ENCODE data around the gene HOXC4.

HOXC4 gene

DNA sequence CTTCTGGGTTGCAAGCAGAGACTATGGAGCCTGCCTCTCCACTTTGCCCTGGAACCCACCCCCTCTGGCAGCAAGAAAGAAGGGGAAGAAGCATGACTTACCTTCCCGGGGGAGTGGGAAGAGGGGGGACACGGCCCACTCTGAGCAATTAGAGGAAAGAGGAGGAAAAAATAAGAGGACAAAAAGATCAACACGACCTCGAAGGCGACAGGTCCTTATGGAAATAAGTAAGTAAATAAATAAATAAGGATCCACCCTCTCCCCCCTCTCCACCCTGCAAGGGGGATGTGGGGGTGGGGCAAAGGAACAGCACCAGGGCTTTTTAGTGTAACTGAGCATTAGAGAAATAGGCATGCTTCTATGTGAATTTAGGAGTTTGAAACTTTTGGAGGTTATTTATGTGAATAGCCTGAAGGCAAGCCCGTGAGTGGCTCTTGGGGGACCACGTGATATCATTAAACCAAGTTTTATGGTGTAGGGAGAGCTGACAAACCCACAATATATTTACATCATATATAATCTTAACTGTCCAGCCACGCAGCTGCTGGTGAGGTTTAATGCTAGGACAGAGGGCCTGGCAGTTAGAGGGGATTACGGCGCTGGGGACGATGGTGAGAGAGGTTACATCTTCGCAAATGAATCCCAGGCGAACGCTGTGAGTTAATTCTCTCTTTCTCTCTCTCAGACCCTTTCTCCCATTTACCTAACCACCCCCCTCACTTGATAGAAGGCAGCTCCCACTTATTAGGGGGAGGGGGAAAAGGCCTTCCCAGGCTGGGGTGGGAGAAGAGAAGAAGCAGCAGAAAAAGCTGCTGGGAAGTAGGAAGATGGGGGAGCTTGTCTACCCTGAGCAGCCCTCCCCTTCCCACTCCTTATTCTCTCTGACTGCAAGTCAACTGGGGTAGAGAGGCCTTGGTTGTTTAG lies 16.0 kb upstream of the HOXC4 start:
- DNase-seq (ENCODE audit: insufficient read length, low spot score) (no peak), FAIRE-seq (no peak)
- TF ChIP-seq, protein P1, sequence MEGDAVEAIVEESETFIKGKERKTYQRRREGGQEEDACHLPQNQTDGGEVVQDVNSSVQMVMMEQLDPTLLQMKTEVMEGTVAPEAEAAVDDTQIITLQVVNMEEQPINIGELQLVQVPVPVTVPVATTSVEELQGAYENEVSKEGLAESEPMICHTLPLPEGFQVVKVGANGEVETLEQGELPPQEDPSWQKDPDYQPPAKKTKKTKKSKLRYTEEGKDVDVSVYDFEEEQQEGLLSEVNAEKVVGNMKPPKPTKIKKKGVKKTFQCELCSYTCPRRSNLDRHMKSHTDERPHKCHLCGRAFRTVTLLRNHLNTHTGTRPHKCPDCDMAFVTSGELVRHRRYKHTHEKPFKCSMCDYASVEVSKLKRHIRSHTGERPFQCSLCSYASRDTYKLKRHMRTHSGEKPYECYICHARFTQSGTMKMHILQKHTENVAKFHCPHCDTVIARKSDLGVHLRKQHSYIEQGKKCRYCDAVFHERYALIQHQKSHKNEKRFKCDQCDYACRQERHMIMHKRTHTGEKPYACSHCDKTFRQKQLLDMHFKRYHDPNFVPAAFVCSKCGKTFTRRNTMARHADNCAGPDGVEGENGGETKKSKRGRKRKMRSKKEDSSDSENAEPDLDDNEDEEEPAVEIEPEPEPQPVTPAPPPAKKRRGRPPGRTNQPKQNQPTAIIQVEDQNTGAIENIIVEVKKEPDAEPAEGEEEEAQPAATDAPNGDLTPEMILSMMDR (IDR thresholded peaks at IDR 0.05; ENCODE audit: insufficient read depth, missing control alignments): no peak

- FAIRE-seq: no peak
- TF ChIP-seq, protein P1 (IDR thresholded peaks at IDR 0.05; ENCODE audit: insufficient read depth, missing control alignments): no peak
- no peak for DNase-seq (ENCODE audit: insufficient read length, low spot score)
These were observed 15.3 kb upstream of the HOXC4 start for GRCh38 chr12:54038284-54038870.

- TF ChIP-seq, protein P1 (IDR thresholded peaks at IDR 0.05; ENCODE audit: insufficient read depth, missing control alignments): no peak
- FAIRE-seq: no peak
- no peak for DNase-seq (ENCODE audit: insufficient read length, low spot score)
These were observed 14.7 kb upstream of the HOXC4 start for GRCh38 chr12:54038871-54039414.

DNA sequence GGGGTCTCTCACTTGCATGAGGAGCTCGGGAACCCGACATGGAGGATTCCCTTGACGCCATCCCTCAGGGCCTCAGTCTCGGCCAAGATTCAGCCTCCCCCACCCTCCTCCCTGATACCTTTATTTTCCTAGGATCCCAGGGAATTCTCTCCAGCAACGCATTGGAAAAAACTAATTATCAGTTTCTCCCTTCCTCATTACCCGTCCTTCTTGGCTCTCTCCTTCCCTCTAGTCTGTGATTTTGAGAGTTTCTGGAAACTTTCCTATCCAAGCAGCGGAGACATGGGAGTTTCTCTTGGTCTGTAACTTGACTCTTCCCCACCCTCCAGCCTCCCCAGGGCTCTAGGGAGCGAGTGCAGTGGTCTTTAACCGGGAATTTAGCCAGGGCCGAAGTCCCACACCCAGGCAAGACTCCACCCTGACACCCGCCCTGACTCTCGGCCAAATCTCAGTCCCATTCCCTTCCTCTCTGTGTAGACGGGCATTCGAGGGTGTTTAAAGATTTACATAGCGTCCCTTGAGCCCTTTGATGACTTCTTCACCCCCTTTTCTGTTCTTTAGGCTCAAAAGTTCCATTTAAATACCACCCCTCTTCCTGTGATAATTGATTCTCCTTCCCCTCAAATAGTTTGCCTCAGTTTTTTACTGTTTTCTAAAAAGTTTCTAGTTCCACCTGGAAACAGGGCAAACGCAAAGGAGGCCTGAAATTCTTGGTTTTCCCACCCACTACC lies 14.1 kb upstream of the HOXC4 start:
- TF ChIP-seq, protein P1 (IDR thresholded peaks at IDR 0.05; ENCODE audit: insufficient read depth, missing control alignments): no peak
- DNase-seq (ENCODE audit: insufficient read length, low spot score) (no peak), FAIRE-seq (no peak)

DNA sequence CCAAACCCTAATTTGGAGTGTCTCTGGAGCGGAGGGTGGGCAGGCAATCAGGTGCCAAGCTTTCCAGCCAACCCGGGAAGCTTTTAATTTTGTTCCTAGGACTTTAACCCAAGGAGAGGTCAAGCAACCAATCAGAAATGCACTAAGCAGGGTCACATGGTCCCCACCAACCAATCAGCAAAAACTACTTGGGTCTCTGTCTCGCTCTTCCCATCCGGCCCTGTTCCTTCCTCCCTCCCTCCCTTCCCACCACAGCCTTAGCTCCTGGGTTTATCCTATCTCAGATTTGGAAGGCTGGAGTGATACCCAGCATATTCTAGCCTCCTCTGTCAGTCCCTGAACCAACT lies 13.5 kb upstream of the HOXC4 start:
- no peak for FAIRE-seq
- no peak for DNase-seq (ENCODE audit: insufficient read length, low spot score)
- TF ChIP-seq, protein P1 (IDR thresholded peaks at IDR 0.05; ENCODE audit: insufficient read depth, missing control alignments): no peak

GRCh38 chr12:54040648-54041047 lies 13.0 kb upstream of the HOXC4 start:
- FAIRE-seq (no peak), DNase-seq (ENCODE audit: insufficient read length, low spot score) (no peak)
- TF ChIP-seq, protein P1 (IDR thresholded peaks at IDR 0.05; ENCODE audit: insufficient read depth, missing control alignments): no peak
